Adipocyte (in vitro differentiated cells): ENCODE data around the gene SLC35D1.
"Not testable (repeated sequence)": the region's sequence is repeated elsewhere in the genome, so short reads cannot be mapped to it uniquely, and the experiment has no call there.

ENCODE experiments used
- DNase-seq: peaks from one replicate; pipeline ENCODE4 v3.0.0-alpha.2; 2015; ENCODE audit warnings: low read depth
- H3K27me3 ChIP-seq: replicated peaks from 2 replicates; pipeline ENCODE4 v1.7.0; 2013; ENCODE audit warnings: mild to moderate bottlenecking, low read length, moderate library complexity; ENCODE audit not compliant: control insufficient read depth, insufficient read depth
- H3K36me3 ChIP-seq: 2 replicates; pipeline ENCODE4 v1.7.0; 2013; ENCODE audit warnings: low read length, mild to moderate bottlenecking, moderate library complexity; ENCODE audit not compliant: control insufficient read depth, insufficient read depth, severe bottlenecking
- H3K4me1 ChIP-seq: 2 replicates; pipeline ENCODE4 v1.7.0; 2013; ENCODE audit warnings: mild to moderate bottlenecking, low read length, moderate library complexity; ENCODE audit not compliant: control insufficient read depth, insufficient read depth
- H3K4me3 ChIP-seq: 2 replicates; pipeline ENCODE4 v1.7.0; 2013; ENCODE audit warnings: mild to moderate bottlenecking, low read length, moderate library complexity
- H3K9ac ChIP-seq: 2 replicates; pipeline ENCODE4 v1.7.0; 2013; ENCODE audit warnings: mild to moderate bottlenecking, low read length, moderate library complexity
- H3K9me3 ChIP-seq: 2 replicates; pipeline ENCODE4 v1.7.0; 2013; ENCODE audit warnings: mild to moderate bottlenecking, low read length, moderate library complexity; ENCODE audit not compliant: control insufficient read depth

SLC35D1 gene

DNA sequence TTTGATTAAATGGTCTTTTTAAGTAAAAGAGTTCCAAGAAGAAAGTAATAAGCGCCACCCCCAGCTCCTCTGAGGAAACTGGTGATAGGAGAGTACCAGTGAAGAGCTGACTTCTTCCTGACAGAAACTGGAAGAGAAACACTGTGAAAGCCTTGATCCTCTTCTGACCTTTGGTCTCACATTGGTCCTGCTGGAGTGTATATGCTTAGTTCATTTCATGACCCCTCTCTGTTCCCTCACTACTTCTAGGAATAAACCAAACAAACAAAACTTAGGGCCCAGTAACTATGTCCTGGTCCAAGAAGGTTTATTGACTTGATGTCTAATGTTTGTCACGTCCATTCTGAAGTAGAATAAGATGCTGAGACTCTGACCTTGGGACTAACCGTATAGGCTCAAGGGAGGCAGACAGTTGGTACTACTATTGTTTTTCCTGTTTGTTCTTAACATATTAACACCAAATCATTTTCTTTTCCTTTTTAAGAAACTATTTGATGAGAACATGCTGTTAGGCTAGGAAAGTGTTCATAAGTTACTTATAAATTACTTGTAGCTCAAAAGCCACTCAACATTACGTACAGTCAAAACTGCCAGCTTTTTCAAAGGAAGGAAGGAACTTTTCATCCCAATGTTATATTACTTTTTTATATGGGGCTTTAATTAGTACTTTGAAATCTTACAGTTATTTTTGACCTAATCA is 71.2 kb downstream of the SLC35D1 start:
- Histone ChIP-seq H3K4me3 (no peak overlapping the region), H3K27me3 (no peaks in the 10 kb centered on the region), H3K9me3 (no peaks in the 10 kb centered on the region), H3K4me1 (peaks cover 4% of the 10 kb centered on the region), H3K36me3 (peaks cover 83% of the 10 kb centered on the region), H3K9ac (no peak overlapping the region)
- no peak for DNase-seq

- peaks cover 4% of the 10 kb centered on the region for H3K4me1 ChIP-seq
- no peak for DNase-seq
- H3K36me3 ChIP-seq = peaks cover 83% of the 10 kb centered on the region
- H3K9ac ChIP-seq = peak overlapping the region; percentile 67
- no peaks in the 10 kb centered on the region for H3K27me3 ChIP-seq
- peak overlapping the region; percentile 74 for H3K4me3 ChIP-seq
- H3K9me3 ChIP-seq = no peaks in the 10 kb centered on the region
Observed at GRCh38 chr1:66981679-66982078, 72.3 kb downstream of the SLC35D1 start.

- peak; percentile 45 for DNase-seq
- no peaks in the 10 kb centered on the region for H3K9me3 ChIP-seq
- H3K27me3 ChIP-seq = no peaks in the 10 kb centered on the region
- H3K9ac ChIP-seq = peak overlapping the region; percentile 67
- H3K36me3 ChIP-seq = peaks cover 84% of the 10 kb centered on the region
- H3K4me3 ChIP-seq = peak overlapping the region; percentile 74
- peaks cover 1% of the 10 kb centered on the region for H3K4me1 ChIP-seq
Observed at GRCh38 chr1:66980745-66981367, 73.1 kb downstream of the SLC35D1 start.

DNA sequence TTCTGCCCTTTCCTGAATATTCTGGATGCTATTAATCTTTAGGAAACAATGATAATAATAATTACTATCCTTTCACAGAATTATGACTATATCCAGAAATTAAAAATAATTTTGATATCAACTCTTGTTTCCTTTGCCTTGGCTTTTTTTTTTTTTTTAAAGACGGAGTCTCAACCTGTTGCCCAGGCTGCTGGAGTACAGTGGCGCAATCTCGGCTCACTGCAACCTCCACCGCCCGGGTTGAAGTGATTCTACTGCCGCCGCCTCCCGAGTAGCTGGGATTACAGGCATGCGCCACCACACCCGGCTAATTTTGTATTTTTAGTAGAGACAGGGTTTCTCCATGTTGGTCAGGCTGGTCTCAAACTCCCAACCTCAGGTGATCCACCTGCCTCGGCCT is 74.3 kb downstream of the SLC35D1 start:
- not testable (repeated sequence) for H3K9me3 ChIP-seq, H3K27me3 ChIP-seq, H3K4me3 ChIP-seq, H3K9ac ChIP-seq, DNase-seq, H3K4me1 ChIP-seq
- H3K36me3 ChIP-seq = peaks cover 86% of the 10 kb centered on the region

DNA sequence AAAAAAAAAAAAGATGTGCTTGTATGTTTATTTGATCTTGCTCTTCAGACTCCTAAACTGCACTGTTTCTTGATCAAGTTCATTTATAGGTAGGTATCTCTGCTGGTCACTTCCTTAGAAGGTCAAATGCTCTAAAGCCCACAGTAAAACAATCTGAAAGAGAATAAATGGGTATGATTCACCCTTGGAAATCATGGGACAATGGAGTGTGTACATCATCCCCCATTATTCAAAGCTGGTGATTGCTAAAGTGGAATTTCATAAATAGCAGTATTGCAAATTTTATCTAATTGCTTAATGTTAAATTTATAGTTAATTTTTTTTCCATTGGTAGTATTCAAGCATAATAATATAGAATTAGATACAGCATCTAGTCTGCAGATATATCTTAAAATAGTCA is 75.7 kb downstream of the SLC35D1 start:
- Histone ChIP-seq H3K36me3 (peaks cover 83% of the 10 kb centered on the region), H3K4me3 (no peak overlapping the region), H3K9me3 (no peaks in the 10 kb centered on the region), H3K4me1 (no peaks in the 10 kb centered on the region), H3K9ac (no peak overlapping the region), H3K27me3 (no peaks in the 10 kb centered on the region)
- no peak for DNase-seq

- peak; percentile 14 for DNase-seq
- Histone ChIP-seq H3K9me3 (peaks cover 6% of the 10 kb centered on the region), H3K4me3 (no peak overlapping the region), H3K36me3 (peaks cover 77% of the 10 kb centered on the region), H3K27me3 (no peaks in the 10 kb centered on the region), H3K4me1 (no peaks in the 10 kb centered on the region), H3K9ac (no peak overlapping the region)
Observed at GRCh38 chr1:66968574-66968973, 85.4 kb downstream of the SLC35D1 start.

GRCh38 chr1:66966188-66966873 is 87.6 kb downstream of the SLC35D1 start:
- H3K9me3 ChIP-seq, H3K4me3 ChIP-seq, H3K27me3 ChIP-seq, H3K9ac ChIP-seq, DNase-seq, H3K4me1 ChIP-seq: not testable (repeated sequence)
- H3K36me3 ChIP-seq = peaks cover 78% of the 10 kb centered on the region

GRCh38 chr1:66957938-66958337 is 96.0 kb downstream of the SLC35D1 start:
- no peak for DNase-seq
- Histone ChIP-seq H3K4me1 (no peaks in the 10 kb centered on the region), H3K9ac (no peak overlapping the region), H3K4me3 (no peak overlapping the region), H3K36me3 (peaks cover 86% of the 10 kb centered on the region), H3K9me3 (no peaks in the 10 kb centered on the region), H3K27me3 (no peaks in the 10 kb centered on the region)

GRCh38 chr1:66954208-66954607 is 99.7 kb downstream of the SLC35D1 start:
- Histone ChIP-seq H3K4me1 (no peaks in the 10 kb centered on the region), H3K4me3 (no peak overlapping the region), H3K9me3 (no peaks in the 10 kb centered on the region), H3K36me3 (peaks cover 85% of the 10 kb centered on the region), H3K27me3 (no peaks in the 10 kb centered on the region), H3K9ac (no peak overlapping the region)
- no peak for DNase-seq

DNA sequence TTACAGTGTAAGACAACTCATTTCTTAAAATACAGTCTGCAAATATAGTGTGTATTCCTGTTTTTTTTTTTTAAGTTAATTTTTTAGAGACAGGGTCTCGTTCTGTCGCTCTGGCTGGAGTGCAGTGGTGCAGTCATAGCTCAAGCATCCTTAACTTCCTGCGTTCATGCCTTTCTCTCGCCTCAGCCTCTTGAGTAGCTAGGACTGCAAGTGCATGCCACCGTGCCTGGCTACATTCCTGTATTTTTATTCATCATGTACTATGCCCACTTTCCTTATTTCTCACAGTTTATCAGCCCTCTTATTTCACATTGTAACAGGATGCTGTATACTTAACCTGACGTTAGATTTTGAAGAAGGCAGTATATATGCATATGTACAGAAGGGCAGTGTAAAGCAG is 102.4 kb downstream of the SLC35D1 start:
- peak; percentile 52 for DNase-seq
- peaks cover 84% of the 10 kb centered on the region for H3K36me3 ChIP-seq

More for the DNA sequence above, 102.4 kb downstream of the SLC35D1 start:
- Histone ChIP-seq H3K9ac (no peak overlapping the region), H3K4me3 (no peak overlapping the region), H3K9me3 (no peaks in the 10 kb centered on the region), H3K4me1 (peaks cover 12% of the 10 kb centered on the region), H3K27me3 (no peaks in the 10 kb centered on the region)
